HG02973 (cell line): Measurements from ENCODE around the gene CABLES2.
"Not testable (repeated sequence)": the region's sequence is repeated elsewhere in the genome, so short reads cannot be mapped to it uniquely, and the experiment has no call there.

Experiments
- ATAC-seq: cut with Tn5 transposase; IDR thresholded peaks from one replicate; pipeline ENCODE4 v1.9.1; 2021; ENCODE audit warnings: moderate library complexity; ENCODE audit not compliant: unreplicated experiment

The CABLES2 gene

DNA sequence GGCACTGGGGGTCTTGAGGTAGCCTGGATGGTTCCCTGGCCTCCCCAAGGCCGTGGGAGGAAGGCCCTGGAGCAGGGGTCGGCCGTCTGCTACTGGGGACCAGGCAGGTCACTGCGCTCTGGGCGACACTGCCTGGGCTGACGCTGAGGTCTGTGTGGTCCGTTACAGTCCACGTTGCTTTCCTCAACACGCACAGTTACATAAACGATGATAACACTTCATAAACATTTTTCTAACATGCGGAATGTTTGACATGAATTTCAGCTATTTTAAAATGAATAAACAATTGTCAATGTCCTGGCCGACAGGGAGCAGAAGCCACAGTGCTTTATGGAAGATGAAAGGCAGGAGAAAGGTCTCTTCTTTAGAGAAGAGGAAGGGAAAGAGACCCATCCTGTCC is 30.4 kb upstream of the CABLES2 start:
- ATAC-seq, result no peak

DNA sequence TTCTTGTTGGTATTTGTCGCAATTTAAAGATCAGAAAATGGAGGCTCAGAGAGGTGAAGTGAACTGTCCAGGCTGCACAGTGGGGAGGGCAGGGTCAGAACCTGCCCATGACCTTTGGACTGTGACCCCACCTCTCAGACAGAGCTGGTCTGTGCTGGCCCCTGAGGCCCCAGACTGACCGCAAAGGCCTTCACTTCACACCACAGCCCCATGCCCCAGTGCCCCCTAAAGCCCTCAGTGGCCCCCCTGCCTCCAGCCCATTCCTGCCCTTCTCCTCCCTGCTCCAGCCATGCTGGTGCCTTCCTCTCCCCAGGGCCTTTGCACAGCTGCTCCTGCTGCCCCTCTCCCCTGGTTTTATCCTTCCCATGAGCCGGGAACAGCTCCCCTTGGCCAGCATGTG is 29.6 kb upstream of the CABLES2 start:
- ATAC-seq, result no peak

DNA sequence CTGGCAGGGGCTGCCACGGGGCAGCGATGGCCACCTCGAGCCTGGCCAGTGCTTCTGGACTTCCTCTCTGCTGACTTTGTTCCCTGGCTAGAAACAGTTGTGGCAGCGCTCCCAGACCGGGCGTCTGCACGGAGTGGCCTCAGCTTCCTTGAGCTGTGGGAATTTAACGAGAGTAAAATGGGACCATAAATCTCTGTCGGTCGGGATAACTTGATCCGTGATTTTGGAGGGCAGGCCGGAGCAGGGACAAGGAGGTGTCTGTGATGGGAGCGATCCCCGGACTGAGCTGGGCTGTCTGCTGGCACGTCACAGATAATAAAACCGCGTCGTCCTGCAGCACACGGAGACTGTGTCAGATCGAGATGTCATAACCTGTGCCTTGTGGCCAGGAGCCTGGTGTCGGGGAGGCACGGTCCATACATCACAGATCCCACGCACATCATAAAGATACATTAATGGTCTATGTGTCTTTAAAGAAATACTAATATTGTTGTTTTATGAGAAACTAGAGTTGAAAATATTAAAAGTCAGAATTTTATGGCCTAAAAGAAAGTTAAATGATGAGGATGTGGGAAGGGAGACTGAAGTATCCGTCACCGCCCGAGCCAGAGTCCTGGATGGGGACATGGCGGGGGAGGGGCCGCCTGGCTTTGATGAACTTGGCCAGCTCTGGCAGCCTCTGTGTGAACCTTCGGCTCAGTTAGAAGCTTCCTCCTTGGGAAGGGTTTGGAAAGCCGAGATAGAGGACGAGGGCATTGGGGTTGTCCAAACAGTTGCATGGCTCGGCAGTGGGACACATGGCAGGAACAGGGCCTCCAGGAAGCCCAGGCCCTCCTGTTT is 26.8 kb upstream of the CABLES2 start:
- ATAC-seq, result no peak

DNA sequence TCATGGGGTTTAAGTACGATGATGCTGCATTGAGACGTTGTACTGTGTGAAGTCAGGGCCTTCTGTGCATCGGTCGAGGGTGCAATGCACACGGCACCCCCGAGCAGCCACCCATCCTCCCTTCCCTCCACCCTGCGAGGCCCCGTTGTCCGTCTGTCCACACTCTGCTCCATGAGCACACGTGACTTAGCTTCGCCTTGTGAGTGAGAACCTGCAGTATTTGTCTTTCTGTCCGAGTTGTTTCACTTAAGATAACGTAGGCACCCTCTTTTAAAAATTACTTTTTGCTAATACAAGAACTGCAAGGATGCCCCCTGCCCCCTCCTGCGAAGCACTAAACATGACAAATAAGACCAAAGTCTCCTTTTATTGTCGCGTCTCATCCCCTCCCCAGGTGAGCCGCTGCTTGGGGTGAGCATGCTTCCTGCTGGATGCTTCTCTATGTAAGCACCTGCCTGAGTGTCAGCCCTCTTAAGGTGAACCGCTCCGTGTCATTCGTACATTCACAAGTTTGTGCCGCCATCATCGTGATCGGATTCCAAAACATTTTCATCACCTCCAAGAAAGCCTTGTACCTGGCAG is 23.9 kb upstream of the CABLES2 start:
- ATAC-seq, result no peak

DNA sequence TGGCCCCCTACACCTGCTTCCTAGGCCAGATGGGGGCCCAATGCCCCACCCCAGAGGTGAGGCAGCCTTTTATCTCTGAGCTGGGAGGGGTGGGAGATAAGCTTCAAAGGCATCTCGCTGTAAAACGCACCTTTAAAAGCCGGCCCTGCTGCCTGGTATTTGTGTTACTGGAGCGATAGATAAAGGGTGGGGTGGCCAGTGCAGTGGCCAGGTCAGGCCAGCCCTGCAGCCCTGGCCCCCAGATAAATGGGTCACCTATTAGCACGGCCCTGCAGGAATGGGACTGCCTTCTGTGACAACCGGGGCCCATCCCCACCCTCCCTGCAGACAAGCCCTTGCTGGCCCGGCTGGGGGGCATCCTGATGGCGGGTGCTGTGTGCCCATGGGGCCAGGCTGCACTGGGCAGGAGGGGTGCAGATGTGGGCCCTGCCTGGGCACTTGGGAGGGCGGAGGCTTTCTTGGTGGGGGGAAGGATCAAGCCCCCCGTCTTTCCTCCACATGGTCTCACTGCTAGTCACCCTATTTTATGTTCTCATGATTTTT is 23.3 kb upstream of the CABLES2 start:
- ATAC-seq, result no peak

DNA sequence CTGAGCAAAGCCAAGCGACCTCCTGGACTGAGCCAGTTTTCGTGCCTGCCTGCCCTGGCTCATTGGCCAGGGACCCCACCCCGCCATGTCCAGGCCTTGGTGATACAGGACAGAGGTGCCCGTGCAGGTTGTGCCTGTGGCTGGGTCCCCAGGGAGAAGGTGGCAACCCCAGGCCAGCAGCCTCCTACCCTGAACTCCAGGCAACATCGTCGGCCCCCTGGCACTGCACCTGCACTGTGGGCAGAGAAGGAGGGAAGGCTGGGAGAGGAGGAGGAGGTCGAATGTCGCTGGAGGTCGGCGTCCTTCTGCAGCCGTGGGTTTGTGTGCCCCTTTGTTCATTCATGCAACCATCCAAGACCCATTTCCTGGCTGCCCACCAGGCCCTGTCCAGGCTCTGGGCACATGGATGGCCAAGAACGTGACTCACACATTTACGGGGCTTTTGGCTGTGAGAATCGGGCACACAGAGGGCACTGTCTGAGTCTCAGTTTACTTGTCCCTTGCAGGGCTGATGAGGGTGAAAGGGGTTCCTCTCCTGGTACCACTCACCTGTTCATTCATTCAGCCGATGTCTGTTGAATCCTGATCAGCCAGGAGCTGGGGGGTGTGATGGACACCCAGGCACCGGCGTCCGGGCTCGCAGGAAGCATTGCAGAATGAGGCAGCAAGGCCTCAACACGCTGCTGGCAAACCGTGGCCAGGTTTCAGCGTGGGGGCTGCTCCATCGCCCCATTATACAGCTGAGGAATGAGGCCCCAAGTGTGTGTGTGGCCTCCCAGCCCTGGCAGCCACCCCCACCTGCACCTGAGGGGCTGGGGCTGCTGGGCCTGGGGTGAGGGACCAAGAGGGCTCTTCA is 22.6 kb upstream of the CABLES2 start:
- no peak for ATAC-seq

DNA sequence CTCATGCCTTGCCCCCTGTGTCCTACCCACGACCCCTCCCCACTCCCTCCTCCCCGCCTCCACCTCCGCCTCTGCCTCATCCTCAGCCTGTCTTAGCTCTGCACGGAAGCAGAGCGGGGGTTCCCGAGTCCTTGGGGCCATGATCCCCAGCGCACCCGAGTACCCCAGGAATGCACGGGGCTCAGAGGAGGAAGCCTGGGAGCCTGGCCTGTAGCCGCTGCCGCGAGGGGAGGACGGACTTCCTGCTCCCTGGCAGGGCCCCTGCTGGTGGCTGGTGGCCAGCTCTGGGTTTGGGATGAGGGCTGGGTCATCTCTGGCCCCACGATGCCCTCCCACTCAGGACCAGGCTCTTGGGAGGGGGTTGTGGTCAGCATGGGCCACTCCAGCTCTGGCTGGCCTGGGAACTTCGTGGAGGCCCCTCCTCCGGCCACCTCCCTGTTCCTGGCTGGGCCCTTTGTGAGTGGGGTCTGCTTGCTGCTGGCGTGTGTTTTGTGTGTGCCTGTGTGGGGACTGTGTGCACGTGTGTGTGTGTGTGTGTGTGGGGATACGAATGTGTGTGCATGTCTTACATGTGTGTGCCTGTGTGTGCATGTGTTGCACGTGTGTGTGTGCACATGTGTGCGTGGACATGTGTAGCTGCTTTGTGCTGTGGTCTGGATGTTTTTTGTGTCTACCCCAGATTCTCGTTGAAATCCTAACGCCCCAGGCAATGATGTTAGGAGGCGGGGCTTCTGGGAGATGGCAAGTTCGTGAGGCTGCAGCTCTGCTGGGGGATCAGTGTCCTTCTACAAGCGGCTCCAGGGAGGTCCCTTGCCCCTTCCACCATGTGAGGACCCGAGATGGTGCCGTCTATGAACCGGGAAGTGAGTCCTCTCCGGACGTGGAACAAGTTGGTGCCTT is 21.6 kb upstream of the CABLES2 start:
- no peak for ATAC-seq

DNA sequence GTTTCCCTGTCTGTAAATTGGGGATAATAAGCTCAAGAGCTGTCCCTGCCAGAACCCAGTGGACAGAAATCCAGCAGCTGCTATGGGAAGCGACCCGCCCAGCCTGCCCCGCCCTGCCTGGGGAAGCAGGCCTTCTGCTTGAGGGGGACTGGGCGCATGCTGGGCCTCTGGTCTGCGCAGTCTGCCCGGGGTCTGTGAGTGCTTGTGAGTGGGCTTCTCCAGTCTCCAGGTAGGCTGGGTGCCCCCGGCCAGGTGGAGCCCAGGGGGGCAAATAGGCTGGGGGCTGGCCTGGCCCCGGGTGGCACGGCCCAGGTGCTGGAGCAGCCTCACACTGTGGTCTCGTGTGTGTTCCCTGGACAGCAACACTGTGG is 20.9 kb upstream of the CABLES2 start:
- no peak for ATAC-seq

DNA sequence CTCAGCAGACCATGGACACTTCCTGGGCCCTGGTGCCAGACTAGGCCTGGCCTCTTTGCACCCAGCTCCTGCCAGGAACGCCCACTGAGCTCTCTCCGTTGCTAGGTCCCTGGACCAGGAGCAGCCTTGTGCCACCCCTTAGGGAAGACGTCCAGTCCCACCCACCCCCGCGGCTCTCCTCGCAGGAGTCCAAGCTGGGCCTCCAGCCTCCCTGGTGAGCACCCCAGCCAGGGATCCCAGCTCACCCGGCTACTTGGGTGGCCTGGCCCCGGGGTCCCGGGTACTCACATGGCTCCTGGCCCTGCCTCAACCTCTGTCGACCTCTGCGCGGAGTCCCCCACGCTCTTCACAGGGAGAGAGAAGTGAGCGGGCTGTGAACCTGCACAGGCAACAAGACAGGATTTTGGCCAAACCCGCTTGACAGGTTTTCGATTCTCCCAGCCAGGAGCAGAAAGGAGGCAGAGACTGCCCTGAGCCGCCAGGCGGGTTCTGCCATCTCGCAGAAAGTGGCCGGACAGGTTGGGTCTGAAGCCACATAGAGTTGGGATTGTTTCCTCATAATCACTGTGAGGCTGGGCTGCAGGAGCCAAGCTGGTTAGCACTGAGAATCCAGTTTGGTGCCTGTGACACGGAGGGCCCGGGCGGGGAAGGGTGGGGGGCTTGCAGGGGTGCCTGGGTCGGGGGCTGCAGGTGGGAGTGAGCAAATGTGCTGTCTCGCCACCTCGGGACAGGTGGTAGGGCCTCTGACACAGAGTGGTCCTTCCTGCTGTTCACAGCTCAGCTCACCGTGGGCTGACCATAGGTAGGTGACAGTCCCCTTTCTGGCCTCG is 20.3 kb upstream of the CABLES2 start, which contains the start of gene RBBP8NL:
Gene RBBP8NL (minus strand): TSS at position 368 of the 830 bp plus-strand sequence. CDS start 7,892 bp downstream, outside the sequence.
- no peak for ATAC-seq

DNA sequence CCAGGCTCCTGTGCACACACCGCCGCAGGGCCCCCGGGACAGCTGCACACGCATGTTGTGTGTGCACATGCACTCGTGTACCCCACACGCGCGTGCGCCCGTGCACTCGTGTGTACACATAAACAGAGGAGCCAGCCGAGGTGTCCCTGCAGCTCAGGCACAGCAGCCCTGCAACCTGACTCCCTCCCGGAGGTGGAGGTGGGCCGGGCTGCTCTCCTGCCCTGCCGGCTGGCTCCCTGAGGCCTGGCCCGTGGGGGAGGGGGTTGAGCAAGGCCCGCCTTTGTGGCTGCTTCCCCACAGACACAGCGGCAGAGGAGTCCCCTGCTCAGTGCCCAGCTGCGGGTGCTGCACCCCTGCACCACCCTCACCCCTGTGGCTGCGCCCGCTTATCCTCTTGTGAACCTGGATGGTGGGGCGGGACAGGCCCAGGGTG is 19.6 kb upstream of the CABLES2 start:
- no peak for ATAC-seq

DNA sequence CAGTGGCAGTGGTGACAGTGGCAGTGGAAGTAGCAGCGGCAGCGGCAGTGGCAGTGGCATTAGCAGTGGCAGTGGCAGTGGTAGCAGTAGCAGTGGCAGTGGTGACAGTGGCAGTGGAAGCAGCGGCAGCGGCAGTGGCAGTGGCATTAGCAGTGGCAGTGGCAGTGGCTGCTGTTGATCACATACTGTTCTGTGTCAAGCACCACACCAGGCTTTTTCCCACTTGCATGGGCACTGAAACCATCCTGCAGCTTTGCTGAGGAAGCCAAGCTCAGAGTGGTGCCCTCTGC is 18.9 kb upstream of the CABLES2 start:
- not testable (repeated sequence) for ATAC-seq

DNA sequence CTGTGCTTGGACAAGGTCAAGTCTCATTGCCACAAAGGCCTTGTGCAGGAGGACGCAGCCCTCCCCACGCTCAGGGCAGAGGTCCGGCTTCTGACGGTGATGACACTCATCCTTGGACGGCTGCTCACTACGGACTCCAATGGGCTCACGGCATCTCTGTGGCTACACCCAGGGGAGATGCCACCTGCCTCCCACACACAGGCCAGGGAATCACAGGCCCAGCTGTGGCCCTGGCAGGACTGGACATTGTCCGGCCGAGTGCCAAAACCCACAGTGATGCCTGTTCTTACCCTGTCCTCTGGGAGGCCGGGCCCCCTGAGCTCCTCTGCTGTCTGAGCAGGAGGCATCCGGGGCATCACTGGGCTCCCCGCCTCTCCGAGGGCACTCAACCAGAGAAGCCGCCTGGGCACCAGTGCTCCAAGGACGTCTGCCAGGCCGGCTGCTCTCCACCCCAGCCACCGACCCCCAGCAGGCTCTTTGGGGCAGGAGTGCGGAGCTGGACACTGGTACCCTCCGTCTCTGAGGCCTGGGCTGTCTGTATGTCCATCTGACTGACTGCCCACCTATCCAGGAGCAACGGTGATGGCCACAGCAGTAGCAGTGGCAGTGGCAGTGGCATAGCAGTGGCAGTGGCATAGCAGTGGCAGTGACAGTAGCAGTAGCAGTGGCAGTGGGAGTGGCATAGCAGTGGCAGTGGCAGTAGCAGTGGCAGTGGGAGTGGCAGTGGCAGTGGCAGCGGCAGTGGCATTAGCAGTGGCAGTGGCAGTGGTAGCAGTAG is 18.4 kb upstream of the CABLES2 start:
- ATAC-seq, result no peak

DNA sequence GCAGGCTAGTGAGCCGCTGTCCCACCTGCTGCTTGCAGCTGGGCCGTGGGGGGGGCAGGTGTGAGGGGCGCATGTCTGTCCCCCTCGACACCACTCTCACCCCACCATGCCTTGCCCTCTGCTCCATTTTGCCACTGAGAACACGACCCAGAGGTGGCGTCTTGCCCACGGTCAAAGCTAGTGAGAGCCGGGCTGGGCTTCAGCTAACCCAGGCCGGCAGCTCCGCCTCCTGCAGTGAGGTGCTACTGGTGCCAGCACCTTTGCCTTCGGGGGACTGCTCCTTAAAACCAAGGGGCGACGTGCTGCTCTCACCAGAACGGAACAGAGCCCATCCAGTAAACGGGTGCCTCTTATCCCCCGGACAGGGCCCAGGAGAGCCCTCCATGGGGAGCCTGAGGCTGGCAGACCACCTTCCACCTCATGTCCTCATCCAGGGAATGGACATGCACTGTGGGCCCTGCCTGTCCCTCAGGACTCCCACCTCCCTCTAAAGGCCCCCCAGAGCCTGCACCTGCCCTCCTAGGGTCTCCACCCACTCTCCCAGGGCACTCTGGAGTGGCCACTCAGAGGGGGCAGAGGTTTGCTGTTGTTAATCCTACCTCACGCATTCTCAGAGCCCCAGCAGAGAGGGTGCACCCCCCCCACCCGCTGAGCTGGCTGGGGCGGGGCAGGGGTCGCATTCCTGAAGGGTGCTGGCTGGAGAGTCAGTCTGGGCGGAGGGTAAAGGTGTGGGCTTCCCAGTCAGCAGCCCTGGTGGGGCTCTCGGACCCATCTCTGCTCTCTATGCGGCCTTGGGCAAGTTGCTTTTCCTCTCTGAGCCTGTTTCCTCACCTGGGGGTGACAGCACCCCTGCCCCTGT is 17.4 kb upstream of the CABLES2 start:
- ATAC-seq, result no peak

DNA sequence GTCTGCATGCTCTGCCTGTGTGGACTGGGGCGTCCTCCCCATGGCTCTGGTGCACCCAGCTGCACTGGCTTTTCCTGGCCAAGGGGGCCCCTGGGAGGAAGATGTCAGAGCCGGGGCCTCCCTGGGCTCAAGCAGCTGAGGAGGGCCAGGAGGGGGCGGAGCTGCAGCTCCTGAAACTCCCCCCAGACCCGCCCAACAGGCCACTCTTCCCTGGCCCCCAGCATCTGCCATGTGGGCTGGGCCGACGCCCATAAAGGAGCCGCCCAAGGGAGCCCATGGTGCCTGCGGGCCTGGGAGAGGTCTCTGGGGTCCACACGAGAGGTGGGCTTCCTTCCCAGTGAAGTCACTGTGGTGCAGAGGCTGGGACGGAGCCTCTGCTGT is 16.2 kb upstream of the CABLES2 start:
- no peak for ATAC-seq

DNA sequence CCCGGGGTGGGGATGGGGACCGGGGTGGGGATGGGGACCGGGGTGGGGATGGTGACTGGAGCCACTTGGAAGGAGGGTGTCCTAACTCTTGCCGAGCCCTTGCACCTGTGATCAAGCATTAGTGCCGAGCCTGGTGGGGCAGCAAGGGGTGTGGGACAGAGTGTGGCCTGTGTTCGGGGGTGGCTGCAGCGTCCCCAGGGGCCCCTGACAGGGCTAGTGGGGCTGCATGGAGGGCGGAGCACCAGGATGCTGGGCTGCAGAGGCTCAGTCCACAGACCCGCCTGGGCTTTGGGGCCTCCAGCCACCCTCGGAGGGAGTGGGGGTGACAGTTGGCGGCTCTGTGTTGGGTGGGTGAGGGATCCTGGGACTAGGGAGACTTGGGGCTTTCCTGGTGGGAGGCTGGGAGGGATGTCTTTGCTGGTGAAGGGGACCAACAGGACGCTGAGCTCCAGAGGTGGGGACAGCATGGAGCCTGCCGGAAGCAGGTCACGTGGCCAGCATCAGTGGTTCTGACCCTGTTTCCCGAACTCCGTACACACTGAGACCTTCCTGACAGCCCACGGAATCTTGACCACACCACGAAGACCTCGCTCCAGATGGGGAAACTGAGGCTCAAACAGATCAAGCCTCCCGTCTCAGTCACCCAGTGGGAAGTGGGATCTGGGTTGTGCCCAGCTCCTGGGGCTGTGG is 15.7 kb upstream of the CABLES2 start:
- ATAC-seq, result no peak

DNA sequence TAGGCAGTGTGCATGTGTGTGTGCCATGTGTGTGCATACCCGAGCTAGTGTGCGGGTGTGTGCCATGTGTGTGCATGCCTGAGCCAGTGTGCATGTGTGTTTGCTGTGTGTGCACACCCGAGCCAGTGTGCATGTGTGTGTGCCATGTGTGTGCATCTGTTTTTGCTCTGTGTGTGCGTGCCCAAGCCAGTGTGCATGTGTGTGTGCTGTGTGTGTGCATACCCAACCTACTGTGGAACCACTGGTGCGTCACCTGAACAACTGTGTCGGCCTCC is 14.6 kb upstream of the CABLES2 start:
- no peak for ATAC-seq

DNA sequence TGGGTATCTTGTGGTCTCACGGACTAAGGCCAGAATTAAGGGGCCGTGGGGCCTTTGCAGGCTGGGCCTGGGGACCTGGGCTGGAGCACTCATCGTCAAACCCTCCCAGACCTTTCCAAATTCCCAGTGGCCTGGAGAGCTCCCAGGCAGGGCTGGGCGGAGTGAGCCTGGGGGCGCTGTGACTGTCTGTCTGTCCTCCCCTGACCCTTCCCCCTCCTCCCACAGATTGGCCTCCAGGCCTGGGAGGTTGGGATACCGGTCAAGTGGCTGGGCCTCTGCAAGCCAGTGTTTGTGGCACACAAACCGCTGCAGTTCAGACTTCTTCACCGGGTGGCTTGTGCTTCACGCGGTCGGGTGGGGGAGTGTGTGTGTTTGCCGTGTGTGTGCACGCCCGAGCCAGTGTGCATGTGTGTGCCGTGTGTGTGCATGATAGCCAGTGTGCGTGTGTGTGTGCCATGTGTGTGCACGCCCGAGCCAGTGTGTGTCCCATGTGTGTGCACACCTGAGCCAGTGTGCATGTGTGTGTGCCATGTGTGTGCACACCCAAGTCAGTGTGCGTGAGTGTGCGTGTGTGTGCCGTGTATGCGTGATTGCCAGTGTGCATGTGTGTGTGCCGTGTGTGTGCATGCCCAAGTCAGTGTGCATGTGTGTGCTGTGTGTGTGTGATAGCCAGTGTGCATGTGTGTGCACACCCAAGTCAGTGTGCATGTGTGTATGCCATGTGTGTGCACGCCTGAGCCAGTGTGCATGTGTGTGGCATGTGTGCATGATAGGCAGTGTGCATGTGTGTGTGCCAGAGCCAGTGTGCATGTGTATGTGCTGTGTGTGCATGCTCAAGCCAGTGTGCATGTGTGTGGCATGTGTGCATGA is 14.0 kb upstream of the CABLES2 start:
- ATAC-seq, result no peak
